ENCODE data around the gene MYO1E. TPM values are rescaled to one million over a fixed set of nuclear protein-coding genes. Genes with fewer than 3 reads are reported as not detected.

MYO1E gene
- total RNA-seq, 4 donors from 2014 or later = 49.7 to 135 (median 82.2) TPM

DNA sequence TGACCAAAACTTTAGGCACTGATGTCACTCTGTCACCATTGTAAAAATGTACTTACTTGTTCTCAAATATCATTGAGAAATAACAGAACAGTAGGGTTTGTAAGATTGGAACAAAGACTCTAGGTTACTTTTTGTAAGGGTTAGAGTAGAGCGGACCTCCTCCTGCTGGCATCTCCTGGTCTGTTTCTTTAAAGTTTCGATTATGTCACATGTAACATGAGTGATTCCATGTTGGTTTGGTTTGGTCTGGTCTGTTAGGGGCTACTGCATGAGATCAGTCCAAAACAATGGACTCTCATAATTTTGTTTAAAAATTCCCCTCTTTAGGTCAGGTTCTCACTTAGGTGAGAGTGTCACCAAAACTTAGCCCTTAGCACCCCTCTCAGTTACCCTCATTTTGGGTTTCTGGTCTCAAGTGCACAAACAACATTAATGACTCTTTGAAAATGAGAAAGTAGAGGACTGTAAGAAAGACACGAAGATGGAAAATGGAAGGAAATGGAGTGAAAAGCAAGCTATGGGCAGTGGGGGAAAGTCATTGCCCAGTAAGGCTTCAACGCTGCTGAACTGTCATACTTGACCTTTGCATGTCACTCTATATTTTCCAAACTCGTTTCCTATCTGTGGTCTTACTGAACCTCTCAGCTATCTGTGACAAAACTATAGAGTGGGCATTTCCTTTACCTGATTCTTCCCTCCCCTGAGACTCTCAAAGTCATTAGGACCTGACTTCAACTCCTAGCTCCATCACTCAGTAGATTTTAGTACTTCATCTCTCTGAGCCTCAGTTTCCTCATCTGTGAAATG is 113.3 kb downstream of the MYO1E start:
- Histone ChIP-seq H3K4me1 (peaks cover 0 to 18% (median 4%) of the 10 kb centered on the region in 3 donors), H3K27ac (no peak overlapping the region), H3K27me3 (no peaks in the 10 kb centered on the region), H3K36me3 (peaks cover 0 to 17% (median 0%) of the 10 kb centered on the region in 3 donors), H3K4me3 (no peak overlapping the region), H3K9me3 (no peaks in the 10 kb centered on the region)
- TF ChIP-seq, protein P1, sequence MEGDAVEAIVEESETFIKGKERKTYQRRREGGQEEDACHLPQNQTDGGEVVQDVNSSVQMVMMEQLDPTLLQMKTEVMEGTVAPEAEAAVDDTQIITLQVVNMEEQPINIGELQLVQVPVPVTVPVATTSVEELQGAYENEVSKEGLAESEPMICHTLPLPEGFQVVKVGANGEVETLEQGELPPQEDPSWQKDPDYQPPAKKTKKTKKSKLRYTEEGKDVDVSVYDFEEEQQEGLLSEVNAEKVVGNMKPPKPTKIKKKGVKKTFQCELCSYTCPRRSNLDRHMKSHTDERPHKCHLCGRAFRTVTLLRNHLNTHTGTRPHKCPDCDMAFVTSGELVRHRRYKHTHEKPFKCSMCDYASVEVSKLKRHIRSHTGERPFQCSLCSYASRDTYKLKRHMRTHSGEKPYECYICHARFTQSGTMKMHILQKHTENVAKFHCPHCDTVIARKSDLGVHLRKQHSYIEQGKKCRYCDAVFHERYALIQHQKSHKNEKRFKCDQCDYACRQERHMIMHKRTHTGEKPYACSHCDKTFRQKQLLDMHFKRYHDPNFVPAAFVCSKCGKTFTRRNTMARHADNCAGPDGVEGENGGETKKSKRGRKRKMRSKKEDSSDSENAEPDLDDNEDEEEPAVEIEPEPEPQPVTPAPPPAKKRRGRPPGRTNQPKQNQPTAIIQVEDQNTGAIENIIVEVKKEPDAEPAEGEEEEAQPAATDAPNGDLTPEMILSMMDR (IDR thresholded peaks at IDR 0.05) = no peak
- TF ChIP-seq POLR2A (IDR thresholded peaks at IDR 0.05) = no peak
- intact Hi-C loops (cut with DNase I) = loop anchor here (10.0 kb wide), 1 partner anchor 235 kb away; no protein-coding TSS in a partner anchor
- WGBS, 2 donors = 83 to 88% methylated on average over 5 of the region's 5 CpGs
- DNase-seq = no peak

GRCh38 chr15:59258317-59258716 is 114.4 kb downstream of the MYO1E start:
- DNase-seq = no peak
- WGBS, 2 donors = 72 to 74% methylated on average over 4 of the region's 4 CpGs
- intact Hi-C loops (cut with DNase I) = loop anchor here (10.0 kb wide), 1 partner anchor 236 kb away; no protein-coding TSS in a partner anchor

DNA sequence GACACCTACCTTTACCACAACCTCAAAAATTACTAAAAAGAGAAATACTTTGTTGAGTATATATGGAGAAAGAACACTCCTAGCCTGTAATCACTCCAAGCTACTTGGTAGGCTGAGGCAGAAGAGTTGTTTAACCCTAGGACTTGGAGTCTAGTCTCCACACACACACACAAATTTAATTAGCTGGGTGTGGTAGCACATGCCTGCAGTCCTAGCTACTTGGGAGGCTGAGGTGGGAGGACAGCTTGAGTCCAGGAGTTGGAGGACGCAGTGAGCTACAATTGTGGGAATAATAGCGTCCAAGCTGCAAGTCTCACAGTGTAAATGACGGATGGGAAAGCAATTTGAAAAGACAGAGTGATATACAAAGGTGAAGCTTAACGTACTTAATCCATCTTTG is 115.5 kb downstream of the MYO1E start:
- peaks cover 0 to 24% (median 0%) of the 10 kb centered on the region in 3 donors for H3K36me3 ChIP-seq
- peaks cover 0 to 18% (median 4%) of the 10 kb centered on the region in 3 donors for H3K4me1 ChIP-seq
- H3K27ac ChIP-seq = peak overlapping the region in 1 of 4 donors; percentile 34
- no peaks in the 10 kb centered on the region for H3K27me3 ChIP-seq
- H3K4me3 ChIP-seq = no peak overlapping the region
- H3K9me3 ChIP-seq = no peaks in the 10 kb centered on the region
- whole genome bisulfite sequencing, 2 donors = 62 to 67% methylated on average over 4 of the region's 4 CpGs
- intact Hi-C loops (cut with DNase I) = loop anchor here (10.0 kb wide), 1 partner anchor 238 kb away; no protein-coding TSS in a partner anchor
- no peak for TF ChIP-seq POLR2A (IDR thresholded peaks at IDR 0.05)
- TF ChIP-seq, protein P1 (IDR thresholded peaks at IDR 0.05) = no peak
- DNase-seq = no peak

More at GRCh38 chr15:59258317-59258716, 114.4 kb downstream of the MYO1E start:
- Histone ChIP-seq H3K27me3 (no peaks in the 10 kb centered on the region), H3K36me3 (peaks cover 0 to 24% (median 0%) of the 10 kb centered on the region in 3 donors), H3K27ac (no peak overlapping the region), H3K4me3 (no peak overlapping the region), H3K9me3 (no peaks in the 10 kb centered on the region), H3K4me1 (peaks cover 0 to 18% (median 4%) of the 10 kb centered on the region in 3 donors)
- TF ChIP-seq, protein P1 (IDR thresholded peaks at IDR 0.05) = no peak
- no peak for TF ChIP-seq POLR2A (IDR thresholded peaks at IDR 0.05)

- WGBS, 2 donors = 51 to 61% methylated on average over 8 of the region's 8 CpGs
- Histone ChIP-seq H3K4me1 (peaks cover 0 to 18% (median 4%) of the 10 kb centered on the region in 3 donors), H3K4me3 (no peak overlapping the region), H3K9me3 (no peaks in the 10 kb centered on the region), H3K27ac (peak overlapping the region in 1 of 4 donors; percentile 34), H3K36me3 (peaks cover 0 to 24% (median 0%) of the 10 kb centered on the region in 3 donors), H3K27me3 (no peaks in the 10 kb centered on the region)
- TF ChIP-seq, protein P1 (IDR thresholded peaks at IDR 0.05) = no peak
- no peak for TF ChIP-seq POLR2A (IDR thresholded peaks at IDR 0.05)
- intact Hi-C loops (cut with DNase I) = loop anchor here (10.0 kb wide), 1 partner anchor 238 kb away; no protein-coding TSS in a partner anchor
- no peak for DNase-seq
These were observed 116.2 kb downstream of the MYO1E start for GRCh38 chr15:59256482-59256881.
